GM12874 (cell line): ENCODE data around the gene ITPR3.
A peak's percentile ranks its signal among the peaks of the same experiment; 100 is the strongest.

Experiments
- CTCF ChIP-seq: IDR thresholded peaks from 2 replicates; pipeline ENCODE4 v1.5.1; 2011; ENCODE audit warnings: low read depth, mild to moderate bottlenecking, control low read depth, low read length, moderate library complexity; ENCODE audit not compliant: insufficient read depth

Gene ITPR3

DNA sequence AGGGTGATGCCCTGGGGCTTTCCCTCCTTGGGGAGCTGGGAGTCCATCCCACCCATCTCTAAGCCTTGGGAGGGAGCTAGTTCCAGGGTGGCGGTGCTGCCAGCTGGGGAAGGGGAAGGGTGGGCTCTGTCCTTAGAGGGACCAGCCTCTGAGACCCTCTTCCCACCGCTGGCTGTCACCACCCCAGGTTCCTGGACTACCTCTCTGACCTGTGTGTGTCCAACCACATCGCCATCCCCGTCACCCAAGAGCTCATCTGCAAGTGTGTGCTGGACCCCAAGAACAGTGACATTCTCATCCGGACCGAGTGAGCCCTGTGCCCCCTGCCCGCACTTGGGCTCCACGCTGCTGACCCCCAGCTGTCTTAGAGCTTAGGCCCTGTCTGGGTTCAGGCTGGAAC lies 47.2 kb downstream of the ITPR3 start:
- TF ChIP-seq CTCF, result no peak

- no peak for TF ChIP-seq CTCF
Observed at GRCh38 chr6:33668914-33669313, 47.8 kb downstream of the ITPR3 start.

DNA sequence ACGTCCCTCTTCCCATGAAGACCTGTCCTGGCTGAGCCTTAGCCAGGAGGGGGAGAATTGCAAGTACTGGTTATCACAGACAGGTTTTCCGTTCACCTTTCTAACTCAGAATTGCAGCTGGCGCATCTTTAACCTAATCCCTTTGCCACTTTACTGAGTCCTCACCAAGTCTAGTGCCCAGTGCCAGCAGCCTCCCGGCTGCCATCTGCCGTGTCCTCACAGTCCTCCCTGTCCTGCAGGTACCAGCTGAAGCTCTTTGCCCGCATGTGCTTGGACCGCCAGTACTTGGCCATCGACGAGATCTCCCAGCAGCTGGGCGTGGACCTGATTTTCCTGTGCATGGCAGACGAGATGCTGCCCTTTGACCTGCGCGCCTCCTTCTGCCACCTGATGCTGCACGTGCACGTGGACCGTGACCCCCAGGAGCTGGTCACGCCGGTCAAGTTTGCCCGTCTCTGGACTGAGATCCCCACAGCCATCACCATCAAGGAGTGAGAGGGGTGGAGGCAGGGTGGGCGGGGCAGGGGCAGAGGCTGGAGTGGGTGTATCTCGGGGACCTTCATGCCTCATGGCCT lies 49.1 kb downstream of the ITPR3 start:
- no peak for TF ChIP-seq CTCF

DNA sequence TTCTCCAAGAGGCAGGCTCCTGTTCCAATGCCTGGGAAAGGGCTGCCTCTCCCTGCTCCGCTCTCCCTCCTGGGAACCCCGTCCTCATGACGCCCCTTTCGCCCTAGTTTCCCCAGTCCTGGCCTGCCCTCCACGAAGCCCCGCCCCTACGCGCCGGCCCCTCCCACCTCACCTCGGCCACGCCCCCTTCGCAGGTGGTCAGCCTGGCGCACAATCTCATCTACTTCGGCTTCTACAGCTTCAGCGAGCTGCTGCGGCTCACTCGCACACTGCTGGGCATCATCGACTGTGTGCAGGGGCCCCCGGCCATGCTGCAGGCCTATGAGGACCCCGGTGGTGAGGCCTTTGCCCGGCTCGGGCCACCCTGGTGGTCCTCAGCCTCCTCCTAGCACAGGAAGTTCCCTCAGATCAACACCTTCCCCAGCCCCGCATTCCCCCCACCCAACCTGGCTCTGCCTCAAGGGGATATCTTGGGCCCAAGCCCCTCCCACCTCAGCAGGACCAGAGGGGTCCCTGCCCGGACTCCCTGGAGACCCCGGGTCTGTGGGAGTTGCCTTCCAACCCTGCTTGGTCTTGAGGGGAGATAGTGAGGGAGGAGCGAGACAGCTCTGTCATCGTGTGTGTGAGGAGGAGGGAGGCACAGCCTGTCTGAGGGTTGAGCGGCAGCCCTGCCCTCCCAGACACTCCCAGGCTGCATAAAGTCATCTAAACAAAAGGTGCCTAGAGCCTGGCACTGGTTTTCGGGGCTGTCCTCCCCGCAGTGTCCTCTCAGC lies 50.0 kb downstream of the ITPR3 start:
- no peak for TF ChIP-seq CTCF

DNA sequence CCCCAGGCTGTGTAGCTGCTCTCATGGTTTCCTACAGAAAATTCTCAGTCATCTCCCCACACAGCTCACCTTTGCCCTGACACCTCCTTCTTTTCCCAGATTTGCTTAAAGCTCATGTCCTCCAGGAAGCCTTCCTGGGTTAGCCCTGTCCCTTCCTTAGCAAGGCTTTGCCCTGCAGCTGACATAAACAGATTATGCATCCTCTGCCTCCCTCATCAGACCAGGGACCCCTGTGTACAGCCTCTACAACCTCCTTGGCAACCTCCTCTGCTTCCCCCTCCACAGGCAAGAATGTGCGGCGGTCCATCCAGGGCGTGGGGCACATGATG lies 50.6 kb downstream of the ITPR3 start:
- TF ChIP-seq CTCF, result no peak

DNA sequence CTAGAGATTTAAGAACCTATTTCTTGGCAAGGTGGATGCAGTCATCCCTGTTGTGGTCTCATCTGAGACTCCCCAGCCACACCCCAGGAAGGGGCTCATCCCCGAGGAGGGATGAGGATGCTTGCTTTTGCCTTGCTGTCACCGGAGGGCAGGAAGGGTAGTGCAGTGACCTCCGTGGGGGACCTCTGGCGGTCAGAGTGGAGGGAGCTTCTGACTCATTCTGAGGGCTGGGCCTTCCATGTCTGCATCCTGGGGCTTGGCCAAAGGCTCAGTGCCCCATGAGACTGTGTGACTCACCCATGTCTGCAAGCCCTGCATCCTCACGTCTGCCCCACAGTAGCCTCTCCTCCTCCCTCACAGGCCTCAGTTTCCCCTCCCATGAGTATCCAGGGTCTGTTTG lies 51.7 kb downstream of the ITPR3 start:
- peak; percentile 28; the same call in 1 of the 2 replicates for TF ChIP-seq CTCF

DNA sequence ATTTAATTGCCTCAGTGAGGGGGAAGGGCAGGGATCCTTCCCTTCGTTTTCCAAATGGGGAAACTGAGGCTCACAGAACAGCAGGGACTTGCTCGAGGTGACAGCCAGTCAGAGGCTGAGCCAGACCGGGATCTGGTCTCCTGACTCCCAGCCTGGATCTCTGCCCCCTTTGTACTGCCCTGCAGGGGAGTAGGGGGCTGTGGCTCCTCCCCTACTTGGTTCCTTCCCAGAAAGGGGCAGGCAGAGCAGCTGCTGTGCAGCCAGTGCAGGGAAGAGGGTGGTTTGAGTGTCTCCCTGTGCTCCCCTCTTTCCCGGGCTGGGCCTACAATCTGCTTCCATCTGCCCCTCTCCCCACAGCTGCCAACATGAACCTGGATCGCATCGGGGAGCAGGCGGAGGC lies 52.7 kb downstream of the ITPR3 start:
- TF ChIP-seq CTCF, result no peak
